GM12878 (cell line): ENCODE results near the gene FITM1. TPM values are rescaled to one million over a fixed set of nuclear protein-coding genes. Genes with fewer than 3 reads are reported as not detected.

Source experiments
- ASH2L ChIP-seq: fragments of 300-600, 200-600 bp; sonication (generic); IDR thresholded peaks from 2 replicates; pipeline ENCODE4 v1.6.1; 2017; ENCODE audit warnings: low read depth, mild to moderate bottlenecking, borderline replicate concordance
- ATF2 ChIP-seq: IDR thresholded peaks from 2 replicates; pipeline ENCODE4 v1.6.1; 2012; ENCODE audit warnings: low read length, inconsistent platforms
- CBX3 ChIP-seq: fragments of 200-600 bp; sonication (generic); IDR thresholded peaks from 2 replicates; pipeline ENCODE4 v1.6.1; 2016; ENCODE audit warnings: low read depth, borderline replicate concordance
- CEBPB ChIP-seq, 2 experiments: fragments of 150-350 bp in 1 of 2; IDR thresholded peaks; 2 replicates each; pipeline ENCODE4 v1.6.1; 2012 to 2014; ENCODE audit warnings: low read depth in 2 of 2, low read length in 2 of 2, borderline replicate concordance in 1 of 2, inconsistent platforms in 1 of 2
- E2F4 ChIP-seq: IDR thresholded peaks from 2 replicates; pipeline ENCODE4 v1.6.1; 2012; ENCODE audit warnings: low read depth, low read length, improper control_type of control experiment
- EZH2 ChIP-seq: IDR thresholded peaks from 2 replicates; pipeline ENCODE4 v1.6.1; 2012; ENCODE audit warnings: low read depth, mild to moderate bottlenecking, control low read depth, inconsistent platforms, low read length, borderline replicate concordance; ENCODE audit not compliant: control insufficient read depth
- FOXM1 ChIP-seq: IDR thresholded peaks from 2 replicates; pipeline ENCODE4 v1.6.1; 2012; ENCODE audit warnings: low read depth, mild to moderate bottlenecking, inconsistent platforms, low read length, moderate library complexity
- GATAD2B ChIP-seq: fragments of 450-650 bp; conservative IDR thresholded peaks from 2 replicates; pipeline ENCODE4 v1.6.1; 2017; ENCODE audit warnings: low read depth, mild to moderate bottlenecking, moderate library complexity
- IKZF1 ChIP-seq: fragments of 450-650 bp; conservative IDR thresholded peaks from 2 replicates; pipeline ENCODE4 v1.6.1; 2017; ENCODE audit warnings: antibody characterized with exemption, mild to moderate bottlenecking
- IRF4 ChIP-seq: IDR thresholded peaks from 2 replicates; pipeline ENCODE4 v1.6.1; 2011; ENCODE audit warnings: low read depth, low read length
- MYB ChIP-seq: fragments of 150-350 bp; IDR thresholded peaks from 2 replicates; pipeline ENCODE4 v1.6.1; 2014; ENCODE audit warnings: mild to moderate bottlenecking, low read depth, low read length, borderline replicate concordance
- NFYA ChIP-seq: IDR thresholded peaks from 2 replicates; pipeline ENCODE4 v1.6.1; 2011; ENCODE audit warnings: low read depth, mild to moderate bottlenecking, low read length, improper control_type of control experiment, borderline replicate concordance
- NR2C1 ChIP-seq: fragments of 450-650 bp; IDR thresholded peaks from 2 replicates; pipeline ENCODE4 v1.6.1; 2017; ENCODE audit warnings: antibody characterized with exemption, mild to moderate bottlenecking, moderate library complexity
- POLR2A ChIP-seq: IDR thresholded peaks from 2 replicates; pipeline ENCODE4 v1.6.1; 2011; ENCODE audit warnings: low read depth, mild to moderate bottlenecking, low read length
- SRF ChIP-seq, 2 experiments: IDR thresholded peaks; 2 replicates each; pipeline ENCODE4 v1.6.1; 2011; ENCODE audit warnings: low read depth in 2 of 2, low read length in 2 of 2, mild to moderate bottlenecking in 1 of 2, moderate library complexity in 1 of 2
- TAF1 ChIP-seq: IDR thresholded peaks from 2 replicates; pipeline ENCODE4 v1.6.1; 2011; ENCODE audit warnings: mild to moderate bottlenecking, low read depth, low read length, borderline replicate concordance
- ZBTB33 ChIP-seq: fragments of 450-650 bp; IDR thresholded peaks from 2 replicates; pipeline ENCODE4 v1.6.1; 2017; ENCODE audit warnings: mild to moderate bottlenecking
- ZNF384 ChIP-seq: IDR thresholded peaks from 2 replicates; pipeline ENCODE4 v1.6.1; 2012; ENCODE audit warnings: low read depth, mild to moderate bottlenecking, low read length, improper control_type of control experiment, borderline replicate concordance
- ZNF622 ChIP-seq: fragments of 450-650 bp; IDR thresholded peaks from 2 replicates; pipeline ENCODE4 v1.6.1; 2017; ENCODE audit warnings: mild to moderate bottlenecking, inconsistent platforms
- ZSCAN29 ChIP-seq: fragments of 450-650 bp; IDR thresholded peaks from 2 replicates; pipeline ENCODE4 v1.6.1; 2017; ENCODE audit warnings: mild to moderate bottlenecking, moderate library complexity
- polyA plus RNA-seq, 11 experiments: library from polyadenylated mRNA; depleted of rRNA in 4 of 11; unstranded in 6 of 11; stranded (reverse) in 5 of 11; fragments of >200 nt; fragmentation: Nextera tagmentation in 4 of 11; fragmentation: Illumina TruSeq in 1 of 11; extraction: Ambion mirVana in 4 of 11; extraction: Trizol in 1 of 11; gene quantifications; 1 replicate in 1 of 11; 2 replicates in 10 of 11; pipeline versions ENCODE4 v1.2.1 to v1.2.3, GENCODE V29; 2011 to 2016; ENCODE audit warnings: inconsistent platforms in 2 of 11, missing spikeins in 2 of 11, low read depth in 1 of 11
- total RNA-seq, 4 experiments: library from RNA; depleted of rRNA in 3 of 4; stranded (reverse); fragments of >200 nt in 3 of 4; fragmentation: Illumina TruSeq in 1 of 4; extraction: Trizol in 1 of 4; gene quantifications; 2 replicates each; pipeline versions ENCODE4 v1.2.1 to v1.2.3, GENCODE V29; 2013 to 2021

FITM1 gene
- total and polyA plus RNA-seq, 10 of the 15 experiments (the other 5 are each of a cell fraction or from before 2014, with no cell fraction given), result 0.11 to 1.9 (median 0.45) TPM; not detected in 2

- TF ChIP-seq ZNF384, result no peak
- no peak; a peak in 1 of 4 replicates for TF ChIP-seq CEBPB (IDR thresholded peaks at IDR 0.05; ENCODE audit: borderline replicate concordance in 1 of 2, low read depth in 2 of 2, low read length in 2 of 2)
- no peak for TF ChIP-seq CBX3
- peak; percentile 25; the same call in 1 of the 2 replicates for TF ChIP-seq TAF1
- 0 out of 2 replicates have a peak, but pooled peaks have one; percentile 44 for TF ChIP-seq E2F4
- no peak for TF ChIP-seq EZH2
- TF ChIP-seq ATF2, result no peak
- no peak for TF ChIP-seq ZSCAN29
- TF ChIP-seq SRF (IDR thresholded peaks at IDR 0.05; ENCODE audit: low read depth in 2 of 2, low read length in 2 of 2), result peak in 1 of 2 experiments; percentile 33; a peak in 1 of 4 replicates
- TF ChIP-seq ZBTB33, result peak; percentile 15; the same call in 1 of the 2 replicates
- TF ChIP-seq ZNF622, result no peak
- peak; percentile 88 for TF ChIP-seq GATAD2B
- peak; percentile 91 for TF ChIP-seq POLR2A
- peak; percentile 65 for TF ChIP-seq NR2C1
- no peak for TF ChIP-seq IRF4
- TF ChIP-seq IKZF1, result peak; percentile 23
- TF ChIP-seq ASH2L, result no peak
- TF ChIP-seq MYB, result no peak
- TF ChIP-seq NFYA, result peak; percentile 79
- TF ChIP-seq FOXM1, result no peak
These were observed 15.7 kb upstream of the FITM1 start, which contains the start of the genes DCAF11 and NRL (continued) for GRCh38 chr14:24114532-24115421.
